Measurements from ENCODE around the gene CDK12.
"Not testable (repeated sequence)": the region's sequence is repeated elsewhere in the genome, so short reads cannot be mapped to it uniquely, and the experiment has no call there.

DNA sequence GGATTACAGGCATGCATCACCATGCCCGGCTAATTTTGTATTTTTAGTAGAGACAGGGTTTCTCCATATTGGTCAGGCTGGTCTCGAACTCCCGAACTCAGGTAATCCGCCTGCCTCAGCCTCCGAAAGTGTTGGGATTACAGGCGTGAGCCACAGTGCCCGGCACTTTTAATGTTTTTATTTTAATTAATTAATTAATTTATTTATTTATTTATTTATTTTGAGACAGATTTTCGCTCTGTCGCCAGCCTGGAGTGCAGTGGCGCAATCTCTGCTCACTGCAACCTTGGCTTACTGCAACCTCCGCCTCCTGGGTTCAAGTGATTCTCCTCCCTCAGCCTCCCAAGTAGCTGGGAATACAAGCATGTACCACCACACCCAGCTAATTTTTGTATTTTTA is 7.3 kb downstream of the CDK12 start:
- TF ChIP-seq, protein P1, sequence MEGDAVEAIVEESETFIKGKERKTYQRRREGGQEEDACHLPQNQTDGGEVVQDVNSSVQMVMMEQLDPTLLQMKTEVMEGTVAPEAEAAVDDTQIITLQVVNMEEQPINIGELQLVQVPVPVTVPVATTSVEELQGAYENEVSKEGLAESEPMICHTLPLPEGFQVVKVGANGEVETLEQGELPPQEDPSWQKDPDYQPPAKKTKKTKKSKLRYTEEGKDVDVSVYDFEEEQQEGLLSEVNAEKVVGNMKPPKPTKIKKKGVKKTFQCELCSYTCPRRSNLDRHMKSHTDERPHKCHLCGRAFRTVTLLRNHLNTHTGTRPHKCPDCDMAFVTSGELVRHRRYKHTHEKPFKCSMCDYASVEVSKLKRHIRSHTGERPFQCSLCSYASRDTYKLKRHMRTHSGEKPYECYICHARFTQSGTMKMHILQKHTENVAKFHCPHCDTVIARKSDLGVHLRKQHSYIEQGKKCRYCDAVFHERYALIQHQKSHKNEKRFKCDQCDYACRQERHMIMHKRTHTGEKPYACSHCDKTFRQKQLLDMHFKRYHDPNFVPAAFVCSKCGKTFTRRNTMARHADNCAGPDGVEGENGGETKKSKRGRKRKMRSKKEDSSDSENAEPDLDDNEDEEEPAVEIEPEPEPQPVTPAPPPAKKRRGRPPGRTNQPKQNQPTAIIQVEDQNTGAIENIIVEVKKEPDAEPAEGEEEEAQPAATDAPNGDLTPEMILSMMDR (IDR thresholded peaks at IDR 0.05), result not testable (repeated sequence)
- not testable (repeated sequence) for TF ChIP-seq POLR2A (IDR thresholded peaks at IDR 0.05)

All from body of pancreas (tissue), 4 donors.